Measurements from ENCODE around the gene KIF15.

DNA sequence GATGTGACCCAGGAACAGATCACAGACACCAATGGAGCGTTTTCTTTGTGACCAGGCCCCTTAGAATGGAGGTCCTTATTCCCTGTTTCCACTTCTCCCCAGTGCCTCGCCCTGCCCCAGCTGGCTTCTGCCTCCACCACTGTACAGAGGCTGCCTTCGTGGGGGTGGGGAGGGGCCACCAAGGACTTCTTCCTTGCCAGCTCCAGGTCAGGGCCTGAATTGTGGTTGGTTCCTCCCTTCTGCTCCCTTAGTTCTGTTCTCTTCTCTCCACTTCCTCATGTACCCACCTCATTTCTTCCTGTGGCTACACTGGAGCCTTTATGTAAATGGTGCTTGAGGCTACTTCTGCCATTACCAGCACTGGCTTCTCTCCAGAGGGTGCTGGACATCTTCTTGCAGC is 129.3 kb downstream of the KIF15 start:
- TF ChIP-seq, protein P1, sequence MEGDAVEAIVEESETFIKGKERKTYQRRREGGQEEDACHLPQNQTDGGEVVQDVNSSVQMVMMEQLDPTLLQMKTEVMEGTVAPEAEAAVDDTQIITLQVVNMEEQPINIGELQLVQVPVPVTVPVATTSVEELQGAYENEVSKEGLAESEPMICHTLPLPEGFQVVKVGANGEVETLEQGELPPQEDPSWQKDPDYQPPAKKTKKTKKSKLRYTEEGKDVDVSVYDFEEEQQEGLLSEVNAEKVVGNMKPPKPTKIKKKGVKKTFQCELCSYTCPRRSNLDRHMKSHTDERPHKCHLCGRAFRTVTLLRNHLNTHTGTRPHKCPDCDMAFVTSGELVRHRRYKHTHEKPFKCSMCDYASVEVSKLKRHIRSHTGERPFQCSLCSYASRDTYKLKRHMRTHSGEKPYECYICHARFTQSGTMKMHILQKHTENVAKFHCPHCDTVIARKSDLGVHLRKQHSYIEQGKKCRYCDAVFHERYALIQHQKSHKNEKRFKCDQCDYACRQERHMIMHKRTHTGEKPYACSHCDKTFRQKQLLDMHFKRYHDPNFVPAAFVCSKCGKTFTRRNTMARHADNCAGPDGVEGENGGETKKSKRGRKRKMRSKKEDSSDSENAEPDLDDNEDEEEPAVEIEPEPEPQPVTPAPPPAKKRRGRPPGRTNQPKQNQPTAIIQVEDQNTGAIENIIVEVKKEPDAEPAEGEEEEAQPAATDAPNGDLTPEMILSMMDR (IDR thresholded peaks at IDR 0.05; ENCODE audit: borderline replicate concordance, extremely low read depth, low read length, poor library complexity, severe bottlenecking): no peak
- TF ChIP-seq EZH2 (IDR thresholded peaks at IDR 0.05; ENCODE audit: borderline replicate concordance, low read depth, low read length, severe bottlenecking): no peak

Data from DND-41 (cell line).